Coronary artery (tissue), 2 donors: ENCODE data around the gene CBR1.
"Not testable (repeated sequence)": the region's sequence is repeated elsewhere in the genome, so short reads cannot be mapped to it uniquely, and the experiment has no call there.

ENCODE experiments used
- DNase-seq: peaks from one replicate; pipeline ENCODE4 v3.0.0-alpha.2; 2017; ENCODE audit warnings: low spot score
- H3K27ac ChIP-seq, 2 donors: fragments of 200-600 bp; sonication (generic); one replicate each; pipeline ENCODE4 v1.5.1; 2016 to 2019
- H3K4me3 ChIP-seq: fragments of 200-600 bp; sonication (generic); 2 replicates; pipeline ENCODE4 v1.5.1; 2016; ENCODE audit warnings: mild to moderate bottlenecking, moderate library complexity
- TF ChIP-seq, protein P1 (sequence below): fragments of 200-600 bp; sonication (generic); IDR thresholded peaks from one replicate; pipeline ENCODE4 v1.5.1; 2019; ENCODE audit warnings: antibody characterized with exemption

The CBR1 gene

DNA sequence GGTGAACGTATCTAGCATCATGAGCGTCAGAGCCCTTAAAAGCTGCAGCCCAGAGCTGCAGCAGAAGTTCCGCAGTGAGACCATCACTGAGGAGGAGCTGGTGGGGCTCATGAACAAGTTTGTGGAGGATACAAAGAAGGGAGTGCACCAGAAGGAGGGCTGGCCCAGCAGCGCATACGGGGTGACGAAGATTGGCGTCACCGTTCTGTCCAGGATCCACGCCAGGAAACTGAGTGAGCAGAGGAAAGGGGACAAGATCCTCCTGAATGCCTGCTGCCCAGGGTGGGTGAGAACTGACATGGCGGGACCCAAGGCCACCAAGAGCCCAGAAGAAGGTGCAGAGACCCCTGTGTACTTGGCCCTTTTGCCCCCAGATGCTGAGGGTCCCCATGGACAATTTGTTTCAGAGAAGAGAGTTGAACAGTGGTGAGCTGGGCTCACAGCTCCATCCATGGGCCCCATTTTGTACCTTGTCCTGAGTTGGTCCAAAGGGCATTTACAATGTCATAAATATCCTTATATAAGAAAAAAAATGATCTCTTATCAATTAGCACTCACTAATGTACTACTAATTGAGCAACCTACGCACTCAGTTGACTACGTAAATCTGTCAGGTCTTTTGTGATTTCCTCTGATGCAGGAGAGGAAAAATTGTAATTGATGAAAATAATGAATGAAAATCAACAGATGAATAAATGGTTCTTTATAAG, 2.8 kb downstream of the CBR1 start:
- Histone ChIP-seq H3K4me3 (no peak overlapping the region), H3K27ac (no peak overlapping the region)
- TF ChIP-seq, protein P1, sequence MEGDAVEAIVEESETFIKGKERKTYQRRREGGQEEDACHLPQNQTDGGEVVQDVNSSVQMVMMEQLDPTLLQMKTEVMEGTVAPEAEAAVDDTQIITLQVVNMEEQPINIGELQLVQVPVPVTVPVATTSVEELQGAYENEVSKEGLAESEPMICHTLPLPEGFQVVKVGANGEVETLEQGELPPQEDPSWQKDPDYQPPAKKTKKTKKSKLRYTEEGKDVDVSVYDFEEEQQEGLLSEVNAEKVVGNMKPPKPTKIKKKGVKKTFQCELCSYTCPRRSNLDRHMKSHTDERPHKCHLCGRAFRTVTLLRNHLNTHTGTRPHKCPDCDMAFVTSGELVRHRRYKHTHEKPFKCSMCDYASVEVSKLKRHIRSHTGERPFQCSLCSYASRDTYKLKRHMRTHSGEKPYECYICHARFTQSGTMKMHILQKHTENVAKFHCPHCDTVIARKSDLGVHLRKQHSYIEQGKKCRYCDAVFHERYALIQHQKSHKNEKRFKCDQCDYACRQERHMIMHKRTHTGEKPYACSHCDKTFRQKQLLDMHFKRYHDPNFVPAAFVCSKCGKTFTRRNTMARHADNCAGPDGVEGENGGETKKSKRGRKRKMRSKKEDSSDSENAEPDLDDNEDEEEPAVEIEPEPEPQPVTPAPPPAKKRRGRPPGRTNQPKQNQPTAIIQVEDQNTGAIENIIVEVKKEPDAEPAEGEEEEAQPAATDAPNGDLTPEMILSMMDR, result no peak
- no peak for DNase-seq

- TF ChIP-seq, protein P1, result no peak
- no peak overlapping the region for H3K27ac ChIP-seq
- no peak for DNase-seq
Measured at GRCh38 chr21:36073181-36073580, 3.4 kb downstream of the CBR1 start.

GRCh38 chr21:36073911-36074310, 4.1 kb downstream of the CBR1 start:
- not testable (repeated sequence) for H3K4me3 ChIP-seq, H3K27ac ChIP-seq, DNase-seq

More at GRCh38 chr21:36073181-36073580, 3.4 kb downstream of the CBR1 start:
- no peak overlapping the region for H3K4me3 ChIP-seq

DNA sequence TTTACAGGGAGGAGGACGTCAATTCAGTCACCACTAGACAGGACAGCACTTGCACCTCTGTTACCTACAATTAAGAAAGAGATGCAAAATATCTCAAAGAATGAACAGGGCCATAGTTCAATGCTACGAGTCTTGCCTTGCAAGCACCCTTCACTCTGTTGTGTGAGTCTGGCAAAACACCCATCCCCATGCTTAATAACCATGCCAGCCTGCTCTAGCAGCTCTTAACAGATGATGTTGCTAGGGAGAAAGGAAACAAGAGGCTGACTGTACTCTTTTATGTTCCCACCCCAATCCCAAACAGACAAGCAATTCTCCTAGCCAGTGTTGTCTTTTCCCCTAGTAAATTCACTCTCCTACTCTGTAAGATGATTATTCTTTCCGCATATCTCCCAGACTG, 5.3 kb downstream of the CBR1 start:
- Histone ChIP-seq H3K4me3 (no peak overlapping the region), H3K27ac (no peak overlapping the region)
- DNase-seq, result no peak
- TF ChIP-seq, protein P1, result no peak

GRCh38 chr21:36075953-36076352, 6.1 kb downstream of the CBR1 start:
- TF ChIP-seq, protein P1, result no peak
- no peak overlapping the region for H3K27ac ChIP-seq
- H3K4me3 ChIP-seq, result no peak overlapping the region
- no peak for DNase-seq

- no peak for DNase-seq
- no peak overlapping the region for H3K4me3 ChIP-seq
- H3K27ac ChIP-seq, result no peak overlapping the region
- TF ChIP-seq, protein P1, result no peak
Measured at GRCh38 chr21:36076878-36077655, 7.2 kb downstream of the CBR1 start.

GRCh38 chr21:36077758-36078157, 7.9 kb downstream of the CBR1 start:
- Histone ChIP-seq H3K27ac (no peak overlapping the region), H3K4me3 (no peak overlapping the region)
- DNase-seq, result no peak
- TF ChIP-seq, protein P1, result no peak
